Cardiac fibroblast (primary cell): ENCODE data around the gene EDARADD.

Experiments
- DNase-seq, 2 donors: peaks; one replicate each; pipeline versions ENCODE4 v3.0.0 to v3.0.0-alpha.2; 2010; ENCODE audit warnings: low read depth in 2 of 2
- H3K4me3 ChIP-seq, 2 donors: replicated peaks in 1 of 2; 1 replicate in 1 of 2; 2 replicates in 1 of 2; pipeline ENCODE4 v1.5.1; 2011; ENCODE audit warnings: low read depth in 2 of 2, low read length in 2 of 2, mild to moderate bottlenecking in 2 of 2, moderate library complexity in 1 of 2
- CTCF ChIP-seq: IDR thresholded peaks from one replicate; pipeline ENCODE4 v1.5.1; 2011; ENCODE audit warnings: low read depth, mild to moderate bottlenecking, low read length, inconsistent platforms

EDARADD gene

GRCh38 chr1:236492378-236492777 lies 98.3 kb downstream of the EDARADD start:
- no peak overlapping the region for H3K4me3 ChIP-seq
- no peak for TF ChIP-seq CTCF
- no peak for DNase-seq

GRCh38 chr1:236494082-236494481 lies 100.0 kb downstream of the EDARADD start:
- TF ChIP-seq CTCF = no peak
- no peak for DNase-seq
- H3K4me3 ChIP-seq = no peak overlapping the region

GRCh38 chr1:236494586-236495466 lies 100.7 kb downstream of the EDARADD start:
- peak in 1 of 2 donors; percentile 16 for DNase-seq
- no peak for TF ChIP-seq CTCF
- H3K4me3 ChIP-seq = no peak overlapping the region

DNA sequence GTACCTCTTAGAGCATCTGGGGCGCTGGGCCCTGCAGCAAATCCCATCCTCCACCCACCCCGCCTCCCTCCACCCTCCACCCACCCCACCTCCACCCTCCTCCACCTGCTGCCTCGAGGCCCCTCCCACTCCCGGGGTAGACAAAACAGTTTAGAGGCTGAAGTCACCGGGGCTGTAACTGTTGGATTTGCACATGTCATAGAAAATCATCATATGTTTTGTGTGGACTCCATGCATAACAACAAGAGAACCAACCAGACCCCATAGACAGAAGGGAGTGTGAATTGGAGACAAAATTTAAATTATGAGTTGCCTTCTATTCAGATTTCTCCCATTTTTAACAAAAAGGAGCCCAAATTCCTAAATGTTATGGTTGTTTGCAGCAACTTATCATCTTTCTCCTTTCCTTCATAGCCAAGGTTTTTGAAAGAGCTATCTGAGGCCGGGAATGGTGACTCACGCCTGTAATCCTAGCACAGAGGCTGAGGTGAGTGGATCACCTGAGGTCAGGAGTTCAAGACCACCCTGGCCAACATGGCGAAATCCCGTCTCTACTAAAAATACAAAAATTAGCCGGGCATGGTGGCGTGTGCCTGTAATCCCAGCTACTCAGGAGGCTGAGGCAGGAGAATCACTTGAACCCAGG lies 101.5 kb downstream of the EDARADD start:
- no peak for DNase-seq
- H3K4me3 ChIP-seq = no peak overlapping the region
- no peak for TF ChIP-seq CTCF

DNA sequence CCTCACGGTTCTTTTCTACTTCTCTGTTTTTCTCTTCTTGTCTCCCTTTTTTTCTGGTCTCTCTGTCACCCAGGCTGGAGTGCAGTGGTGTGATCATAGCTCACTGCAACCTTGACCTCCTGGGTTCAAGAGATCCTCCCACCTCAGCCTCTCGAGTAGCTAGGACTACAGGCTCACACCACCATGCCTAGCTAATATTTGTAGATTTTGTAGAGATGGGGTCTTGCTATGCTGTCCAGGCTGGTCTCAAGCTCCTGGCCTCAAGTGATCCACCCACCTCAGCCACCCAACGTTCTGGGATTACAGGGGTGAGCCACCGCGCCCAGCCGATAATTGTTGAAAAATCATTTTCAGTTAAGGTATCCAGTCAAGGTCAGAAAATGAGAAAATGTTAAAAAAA lies 103.8 kb downstream of the EDARADD start:
- no peak for TF ChIP-seq CTCF

DNA sequence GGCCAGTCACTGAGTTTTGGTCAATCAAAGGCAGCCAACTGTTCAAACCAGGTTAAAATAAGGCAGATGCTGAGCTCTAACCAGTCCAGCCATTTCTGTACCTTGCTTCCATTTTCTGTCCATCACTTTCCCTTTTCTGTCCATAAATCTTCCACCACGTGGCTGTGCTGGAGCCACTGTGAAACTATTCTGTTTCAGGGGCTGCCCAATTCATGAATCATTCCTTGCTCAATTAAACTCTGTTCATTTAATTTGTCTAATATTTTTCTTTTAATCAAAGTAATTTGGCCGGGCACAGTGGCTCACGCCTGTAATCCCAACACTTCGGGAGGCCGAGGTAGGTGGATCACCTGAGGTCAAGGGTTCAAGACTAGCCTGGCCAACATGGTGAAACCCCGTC lies 107.0 kb downstream of the EDARADD start:
- DNase-seq = no peak
- H3K4me3 ChIP-seq = no peak overlapping the region
- no peak for TF ChIP-seq CTCF

More for the DNA sequence above, 103.8 kb downstream of the EDARADD start:
- no peak overlapping the region for H3K4me3 ChIP-seq
- DNase-seq = no peak
